ENCODE data around the gene CYP19A1. TPM values are rescaled to one million over a fixed set of nuclear protein-coding genes. Genes with fewer than 3 reads are reported as not detected.

Gene CYP19A1
- total and polyA plus RNA-seq, 2 of the 8 experiments (the other 6 are each of a cell fraction or from before 2014, with no cell fraction given), result not detected

- no peak overlapping the region for H2AFZ ChIP-seq (ENCODE audit: low read length)
- H2AK5ac ChIP-seq (ENCODE audit: low read depth, low read length), result no peak overlapping the region
- ChIA-PET CTCF (ENCODE audit: partially characterized antibody) (no interaction called here), POLR2A (ENCODE audit: partially characterized antibody) (no interaction called here)
- H2BK12ac ChIP-seq (ENCODE audit: low read depth, low read length), result no peak overlapping the region
- H3K4me2 ChIP-seq (ENCODE audit: insufficient read depth in 1 of 2, low read depth in 2 of 2, low read length in 2 of 2), result no peak overlapping the region
- no peak overlapping the region for H3K23ac ChIP-seq (ENCODE audit: insufficient read length)
- no peaks in the 10 kb centered on the region for H3K79me2 ChIP-seq (ENCODE audit: control insufficient read depth in 1 of 2, insufficient read depth in 2 of 2, low read length in 2 of 2)
- H3K27me3 ChIP-seq (replicated peaks in 1 of 4; ENCODE audit: control insufficient read depth in 3 of 4, extremely low read depth in 1 of 4, insufficient read depth in 3 of 4, low read length in 3 of 4), result peaks cover 12 to 29% (median 22%) of the 10 kb centered on the region in 4 experiments
- H4K8ac ChIP-seq (ENCODE audit: extremely low read depth, insufficient read depth, low read length), result no peak overlapping the region
- H2BK15ac ChIP-seq (ENCODE audit: low read length), result no peak overlapping the region
- H3K27ac ChIP-seq (ENCODE audit: low read depth, low read length), result no peak overlapping the region
- H3K79me1 ChIP-seq (ENCODE audit: low read depth, low read length), result no peaks in the 10 kb centered on the region
- no peak overlapping the region for H3K4me3 ChIP-seq (ENCODE audit: extremely low read depth in 1 of 4, insufficient read depth in 2 of 4, low read depth in 3 of 4, low read length in 4 of 4)
- H2BK5ac ChIP-seq (ENCODE audit: low read depth, low read length), result no peak overlapping the region
- no peak for DNase-seq (ENCODE audit: low read depth in 1 of 2, low spot score in 2 of 2)
- no peak overlapping the region for H3K56ac ChIP-seq (replicated peaks; ENCODE audit: insufficient read length, low read depth, low read length)
- H3K4ac ChIP-seq (replicated peaks; ENCODE audit: insufficient read length, low read depth, low read length), result no peak overlapping the region
- no peaks in the 10 kb centered on the region for H3K9me3 ChIP-seq (ENCODE audit: insufficient read depth in 2 of 2, low read depth in 1 of 2, low read length in 1 of 2)
- H3K18ac ChIP-seq (ENCODE audit: extremely low read depth, low read length), result no peak overlapping the region
- H4K20me1 ChIP-seq (replicated peaks in 1 of 2; ENCODE audit: control insufficient read depth in 1 of 2, insufficient read depth in 2 of 2, low read length in 2 of 2), result no peaks in the 10 kb centered on the region
- peaks cover 0 to 6% (median 2%) of the 10 kb centered on the region in 4 experiments; a peak in 5 of 7 replicates for H3K4me1 ChIP-seq (replicated peaks in 1 of 4; ENCODE audit: control insufficient read depth in 3 of 4, insufficient read depth in 4 of 4, low read length in 3 of 4)
- no peak for FAIRE-seq
- H2BK20ac ChIP-seq (ENCODE audit: low read length), result no peak overlapping the region
- H3K14ac ChIP-seq (ENCODE audit: insufficient read length), result no peak overlapping the region
- H3K23me2 ChIP-seq (ENCODE audit: low read depth, low read length), result peaks cover 9% of the 10 kb centered on the region; the same call in 1 of the 2 replicates
- H4K5ac ChIP-seq (ENCODE audit: insufficient read length, low read depth, low read length), result no peak overlapping the region
- H3K9ac ChIP-seq (replicated peaks in 1 of 4; ENCODE audit: extremely low read depth in 1 of 4, low read depth in 3 of 4, low read length in 3 of 4), result no peak overlapping the region
- H4K91ac ChIP-seq (replicated peaks; ENCODE audit: insufficient read length, low read length), result no peak overlapping the region
- H3K36me3 ChIP-seq (ENCODE audit: control insufficient read depth in 2 of 4, insufficient read depth in 4 of 4, low read length in 3 of 4), result no peaks in the 10 kb centered on the region
- H2BK120ac ChIP-seq (replicated peaks; ENCODE audit: low read depth, low read length), result no peak overlapping the region
- WGBS, 2 experiments (ENCODE audit: extremely low coverage in 1 of 2, insufficient coverage in 1 of 2, insufficient read length in 1 of 2, insufficient replicate concordance in 2 of 2, low coverage in 1 of 2, low lambda C conversion rate in 2 of 2, missing lambda C conversion rate in 1 of 2), result 75% methylated on average over 3 of the region's 3 CpGs; no CpG with 5 or more reads in 1 of the 2 experiments
- TF ChIP-seq POU5F1 (IDR thresholded peaks at IDR 0.05; ENCODE audit: low read depth, low read length), result no peak
- TF ChIP-seq, protein P1, sequence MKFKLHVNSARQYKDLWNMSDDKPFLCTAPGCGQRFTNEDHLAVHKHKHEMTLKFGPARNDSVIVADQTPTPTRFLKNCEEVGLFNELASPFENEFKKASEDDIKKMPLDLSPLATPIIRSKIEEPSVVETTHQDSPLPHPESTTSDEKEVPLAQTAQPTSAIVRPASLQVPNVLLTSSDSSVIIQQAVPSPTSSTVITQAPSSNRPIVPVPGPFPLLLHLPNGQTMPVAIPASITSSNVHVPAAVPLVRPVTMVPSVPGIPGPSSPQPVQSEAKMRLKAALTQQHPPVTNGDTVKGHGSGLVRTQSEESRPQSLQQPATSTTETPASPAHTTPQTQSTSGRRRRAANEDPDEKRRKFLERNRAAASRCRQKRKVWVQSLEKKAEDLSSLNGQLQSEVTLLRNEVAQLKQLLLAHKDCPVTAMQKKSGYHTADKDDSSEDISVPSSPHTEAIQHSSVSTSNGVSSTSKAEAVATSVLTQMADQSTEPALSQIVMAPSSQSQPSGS (IDR thresholded peaks at IDR 0.05; ENCODE audit: low read length), result no peak
- no peak for TF ChIP-seq RNF2 (IDR thresholded peaks at IDR 0.05; ENCODE audit: borderline replicate concordance, low read depth, low read length, missing control alignments, poor library complexity, severe bottlenecking)
- no peak for TF ChIP-seq GABPA (IDR thresholded peaks at IDR 0.05; ENCODE audit: borderline replicate concordance, insufficient read depth, low read length)
- TF ChIP-seq ASH2L (IDR thresholded peaks at IDR 0.05; ENCODE audit: low read length), result no peak
- TF ChIP-seq BACH1 (IDR thresholded peaks at IDR 0.05; ENCODE audit: low read length), result no peak
- TF ChIP-seq TEAD4 (IDR thresholded peaks at IDR 0.05; ENCODE audit: low read depth, low read length), result no peak
- no peak for TF ChIP-seq TAF1 (IDR thresholded peaks at IDR 0.05; ENCODE audit: low read depth, low read length)
These were observed 7.7 kb upstream of the CYP19A1 start for GRCh38 chr15:51346136-51346535.
